Activated CD4-positive, alpha-beta memory T cell treated with anti-CD3 and anti-CD28 coated beads, Interleukin-2, amount 10 ng/mL, durations not matched to agents 7 days and 5 days (primary cell): ENCODE results near the gene TBKBP1. TPM values are rescaled to one million over a fixed set of nuclear protein-coding genes. Genes with fewer than 3 reads are reported as not detected.
A peak's percentile ranks its signal among the peaks of the same experiment; 100 is the strongest.

ENCODE experiments used
- CTCF ChIA-PET: fragments of 350-600 bp; sonication (Branson Sonifier 250); formaldehyde crosslinking; loops from one replicate; lab custom pipeline; 2021; ENCODE audit warnings: antibody characterized with exemption, inconsistent platforms; lab: Charles Lee
- POLR2A ChIA-PET: fragments of 350-600 bp; sonication (Branson Sonifier 250); formaldehyde crosslinking; loops from one replicate; lab custom pipeline; 2021; ENCODE audit warnings: antibody characterized with exemption; lab: Charles Lee
- DNase-seq: peaks from one replicate; pipeline ENCODE4 v3.0.0-alpha.2; 2020
- H3K27ac Mint-ChIP-seq: one replicate; pipeline ENCODE4 v1.8.0; 2021; ENCODE audit warnings: mild to moderate bottlenecking, mixed read lengths
- H3K27me3 Mint-ChIP-seq: one replicate; pipeline ENCODE4 v1.8.0; 2021; ENCODE audit warnings: mixed read lengths
- H3K36me3 Mint-ChIP-seq: one replicate; pipeline ENCODE4 v1.8.0; 2021; ENCODE audit warnings: low read depth, mixed read lengths
- H3K4me1 Mint-ChIP-seq: one replicate; pipeline ENCODE4 v1.8.0; 2021; ENCODE audit warnings: mixed read lengths
- H3K4me3 Mint-ChIP-seq: one replicate; pipeline ENCODE4 v1.8.0; 2021; ENCODE audit warnings: mild to moderate bottlenecking, mixed read lengths
- H3K9me3 Mint-ChIP-seq: one replicate; pipeline ENCODE4 v1.8.0; 2021; ENCODE audit warnings: mixed read lengths
- total RNA-seq, 2 experiments: library from RNA; stranded (reverse); gene quantifications; one replicate each; pipeline ENCODE4 v1.2.3, GENCODE V29; 2021

Gene TBKBP1
- total RNA-seq, 2 experiments from 2014 or later = 7.0 TPM

DNA sequence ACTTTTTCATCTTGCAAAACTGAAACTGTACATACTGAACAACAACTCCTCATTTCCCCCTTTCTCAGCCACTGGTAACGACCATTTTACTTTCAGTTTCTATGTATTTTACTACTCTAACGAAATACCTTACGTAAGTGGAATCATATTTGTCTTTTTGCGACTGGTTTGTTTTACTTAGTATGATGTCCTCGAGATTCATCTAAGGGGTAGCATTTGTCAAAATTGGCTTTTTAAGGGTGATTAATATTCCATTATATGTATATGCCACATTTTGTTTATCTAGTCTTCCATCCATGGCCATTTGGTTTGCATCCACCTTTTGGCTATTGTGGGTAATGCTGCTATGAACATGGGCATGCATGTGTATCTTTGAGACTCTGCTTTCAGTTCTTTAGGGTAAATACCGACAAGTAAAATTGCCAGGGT, 33.9 kb upstream of the TBKBP1 start:
- H3K4me1 Mint-ChIP-seq = peaks cover 66% of the 10 kb centered on the region
- peak overlapping the region; percentile 69 for H3K4me3 Mint-ChIP-seq
- CTCF ChIA-PET = interaction anchor here (0.5 to 1.0 kb wide), 3 partner anchors 9 to 28 kb away, joined by 3 to 4 read pairs (median 3); no protein-coding TSS in a partner anchor
- POLR2A ChIA-PET = interaction anchor here (1.7 to 3.6 kb wide), 2 partner anchors 9 to 10 kb away, joined by 7 to 41 read pairs; partner anchors contain the start of gene KPNB1
- H3K36me3 Mint-ChIP-seq = peaks cover 81% of the 10 kb centered on the region
- no peak for DNase-seq
- H3K27ac Mint-ChIP-seq = peak overlapping the region; percentile 85
- no peaks in the 10 kb centered on the region for H3K27me3 Mint-ChIP-seq
- H3K9me3 Mint-ChIP-seq = no peaks in the 10 kb centered on the region

DNA sequence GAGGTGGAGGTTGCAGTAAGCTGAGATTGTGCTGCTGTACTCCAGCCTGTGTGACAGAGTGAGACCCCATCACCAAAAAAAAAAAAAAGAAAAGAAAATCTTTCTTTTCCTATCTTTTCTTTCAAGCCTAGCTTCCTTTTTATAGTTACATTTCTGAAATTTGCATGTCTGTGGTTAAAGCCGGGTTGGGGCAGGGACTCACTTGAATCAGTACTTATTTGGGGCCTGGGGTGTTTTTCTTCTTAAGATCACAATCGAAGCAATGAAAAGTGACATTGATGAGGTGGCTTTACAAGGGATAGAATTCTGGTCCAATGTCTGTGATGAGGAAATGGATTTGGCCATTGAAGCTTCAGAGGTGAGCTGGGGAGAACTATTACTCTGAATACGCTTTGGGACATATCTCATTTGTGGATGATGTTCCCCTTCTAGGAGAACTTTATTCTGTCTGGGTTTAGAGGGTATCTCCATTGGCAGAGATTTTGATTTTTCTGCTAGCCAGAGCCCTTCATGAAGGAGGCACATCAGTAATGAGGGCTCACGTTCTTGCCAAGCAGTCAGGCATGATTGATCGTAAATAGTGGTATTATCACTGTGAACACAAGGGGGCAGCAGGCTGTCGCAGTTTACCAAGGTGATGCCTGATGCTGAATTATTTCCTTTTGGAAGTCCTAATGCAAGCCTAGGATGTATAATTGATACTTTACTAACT, 29.9 kb upstream of the TBKBP1 start:
- Mint-ChIP-seq H3K27ac (peak overlapping the region; percentile 71), H3K4me3 (no peak overlapping the region), H3K27me3 (no peaks in the 10 kb centered on the region), H3K4me1 (peaks cover 50% of the 10 kb centered on the region), H3K9me3 (no peaks in the 10 kb centered on the region), H3K36me3 (peaks cover 77% of the 10 kb centered on the region)
- ChIA-PET POLR2A (interaction anchor here (0.7 to 6.6 kb wide), 14 partner anchors 10 to 232 kb away, joined by 3 to 86 read pairs (median 4); partner anchors contain the start of genes KPNB1 and SP2), CTCF (interaction anchor here (0.8 to 4.4 kb wide), 16 partner anchors 10 to 134 kb away, joined by 3 to 59 read pairs (median 6); partner anchors contain the start of genes KPNB1 and TBX21)
- peak; percentile 67 for DNase-seq

DNA sequence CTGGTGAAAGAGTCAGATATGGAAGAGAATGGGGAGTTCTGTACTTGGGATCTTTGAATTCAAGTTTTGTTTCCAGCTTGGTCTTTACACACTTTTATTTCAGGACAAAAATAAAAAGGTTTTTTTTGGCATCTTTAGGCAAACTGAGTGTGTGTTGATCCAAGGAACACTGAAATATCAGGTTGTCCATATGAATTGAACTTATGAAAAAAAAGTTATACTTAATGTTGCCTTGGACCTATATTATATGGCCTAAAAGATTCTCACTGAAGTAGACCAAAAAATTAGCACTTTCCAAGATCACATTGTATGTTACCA, 29.4 kb upstream of the TBKBP1 start:
- no peaks in the 10 kb centered on the region for H3K9me3 Mint-ChIP-seq
- peaks cover 82% of the 10 kb centered on the region for H3K36me3 Mint-ChIP-seq
- ChIA-PET CTCF (interaction anchor here (1.0 to 4.4 kb wide), 12 partner anchors 9 to 134 kb away, joined by 3 to 59 read pairs (median 6); partner anchors contain the start of genes KPNB1 and TBX21), POLR2A (interaction anchor here (0.7 to 6.6 kb wide), 9 partner anchors 12 to 231 kb away, joined by 3 to 86 read pairs (median 4); partner anchors contain the start of genes KPNB1 and SP2)
- DNase-seq = no peak
- no peaks in the 10 kb centered on the region for H3K27me3 Mint-ChIP-seq
- H3K4me1 Mint-ChIP-seq = peaks cover 53% of the 10 kb centered on the region
- peak overlapping the region; percentile 71 for H3K27ac Mint-ChIP-seq
- H3K4me3 Mint-ChIP-seq = no peak overlapping the region

DNA sequence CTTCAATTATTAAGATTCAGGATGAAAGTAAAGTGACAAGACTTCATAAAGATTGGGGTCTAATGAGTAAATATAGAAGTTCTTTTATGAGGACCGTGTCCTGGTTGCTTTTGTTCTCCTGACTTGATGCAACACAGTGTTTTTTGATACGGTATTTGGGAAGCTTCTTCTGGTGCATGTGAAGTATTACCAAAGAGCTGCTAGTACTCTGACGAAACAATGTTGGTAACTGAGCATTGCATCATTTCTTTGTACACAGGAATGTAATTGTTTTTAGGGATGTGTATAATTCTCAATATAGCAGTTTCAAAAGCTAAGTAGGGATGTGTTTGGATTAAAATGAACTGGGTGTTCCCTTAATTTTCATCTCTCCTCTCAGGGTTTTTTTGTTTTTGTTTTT, 28.3 kb upstream of the TBKBP1 start:
- H3K4me1 Mint-ChIP-seq = peaks cover 55% of the 10 kb centered on the region
- no peak overlapping the region for H3K27ac Mint-ChIP-seq
- H3K27me3 Mint-ChIP-seq = no peaks in the 10 kb centered on the region
- DNase-seq = no peak
- ChIA-PET CTCF (interaction anchor here (0.6 to 4.4 kb wide), 10 partner anchors 8 to 136 kb away, joined by 3 to 59 read pairs (median 6); partner anchors contain the start of gene KPNB1), POLR2A (interaction anchor here (1.0 to 6.6 kb wide), 7 partner anchors 9 to 34 kb away, joined by 3 to 86 read pairs (median 4); partner anchors contain the start of genes KPNB1 and TBKBP1)
- H3K9me3 Mint-ChIP-seq = no peaks in the 10 kb centered on the region
- H3K4me3 Mint-ChIP-seq = no peak overlapping the region
- H3K36me3 Mint-ChIP-seq = peaks cover 85% of the 10 kb centered on the region

DNA sequence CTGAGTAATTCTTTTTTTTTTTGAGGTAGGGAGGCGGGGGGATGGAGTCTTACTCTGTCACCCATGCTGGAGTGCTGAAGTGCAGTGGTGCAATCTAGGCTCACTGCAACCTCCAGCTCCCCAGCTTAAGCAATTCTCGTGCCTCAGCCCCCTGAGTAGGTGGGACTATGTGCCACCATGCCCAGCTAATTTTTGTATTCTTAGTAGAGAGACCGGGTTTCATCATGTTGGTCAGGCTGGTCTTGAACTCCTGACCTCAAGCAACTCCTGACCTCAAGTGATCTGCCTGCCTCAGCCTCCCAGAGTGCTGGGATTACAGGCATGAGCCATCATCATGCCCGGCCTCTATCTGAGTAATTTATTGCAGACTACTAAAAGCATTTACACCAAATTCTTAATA, 24.9 kb upstream of the TBKBP1 start:
- Mint-ChIP-seq H3K36me3 (peaks cover 82% of the 10 kb centered on the region), H3K9me3 (no peaks in the 10 kb centered on the region), H3K27me3 (no peaks in the 10 kb centered on the region), H3K27ac (peak overlapping the region; percentile 31), H3K4me3 (no peak overlapping the region), H3K4me1 (peaks cover 49% of the 10 kb centered on the region)
- no peak for DNase-seq
- ChIA-PET CTCF (no interaction called here), POLR2A (interaction anchor here (1.0 to 2.9 kb wide), 6 partner anchors 10 to 32 kb away, joined by 3 to 12 read pairs (median 4); partner anchors contain the start of gene KPNB1)

DNA sequence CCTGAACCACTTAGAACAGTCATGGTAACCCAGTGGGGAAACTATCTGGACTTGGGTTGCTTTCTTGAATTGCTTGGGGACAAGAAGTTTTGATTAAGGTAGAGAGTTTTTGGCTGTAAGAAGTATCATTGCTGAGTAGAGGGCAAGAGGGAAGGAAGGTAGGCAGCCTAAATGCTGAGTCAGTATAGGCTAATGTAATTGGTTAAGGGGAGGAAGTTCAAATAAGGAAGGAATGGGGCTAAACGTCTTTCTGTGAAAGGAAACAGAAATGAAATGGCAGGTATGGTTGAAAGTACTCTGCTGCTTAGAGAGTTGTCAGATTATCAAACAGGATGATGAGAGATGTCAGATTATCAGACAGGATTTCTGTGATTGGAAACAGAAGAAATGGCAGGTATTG, 23.9 kb upstream of the TBKBP1 start:
- no peaks in the 10 kb centered on the region for H3K27me3 Mint-ChIP-seq
- no peak for DNase-seq
- ChIA-PET CTCF (interaction anchor here (0.7 kb wide), 1 partner anchor 116 kb away, joined by 3 read pairs; no protein-coding TSS in a partner anchor), POLR2A (interaction anchor here (0.6 to 2.9 kb wide), 10 partner anchors 9 to 166 kb away, joined by 3 to 12 read pairs (median 4); partner anchors contain the start of genes KPNB1 and TBKBP1)
- H3K4me1 Mint-ChIP-seq = peaks cover 55% of the 10 kb centered on the region
- H3K36me3 Mint-ChIP-seq = peaks cover 86% of the 10 kb centered on the region
- H3K27ac Mint-ChIP-seq = peak overlapping the region; percentile 83
- H3K4me3 Mint-ChIP-seq = no peak overlapping the region
- no peaks in the 10 kb centered on the region for H3K9me3 Mint-ChIP-seq

DNA sequence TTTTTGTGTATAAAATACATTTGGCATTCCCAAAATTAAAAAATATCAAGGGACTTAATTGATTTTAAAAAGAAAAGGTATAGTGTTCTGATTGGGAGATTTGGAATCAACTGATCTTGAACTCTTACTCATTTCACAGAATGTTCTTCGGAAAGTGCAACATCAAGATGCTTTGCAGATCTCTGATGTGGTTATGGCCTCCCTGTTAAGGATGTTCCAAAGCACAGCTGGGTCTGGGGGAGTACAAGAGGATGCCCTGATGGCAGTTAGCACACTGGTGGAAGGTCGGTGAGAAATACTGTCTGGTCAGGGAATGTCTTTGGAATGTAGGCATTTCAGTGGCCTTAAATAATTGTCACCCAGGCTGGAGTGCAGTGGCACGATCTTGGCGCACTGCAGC, 19.5 kb upstream of the TBKBP1 start:
- Mint-ChIP-seq H3K4me3 (no peak overlapping the region), H3K4me1 (peaks cover 47% of the 10 kb centered on the region), H3K27me3 (no peaks in the 10 kb centered on the region), H3K36me3 (peaks cover 88% of the 10 kb centered on the region), H3K9me3 (no peaks in the 10 kb centered on the region), H3K27ac (peak overlapping the region; percentile 34)
- POLR2A ChIA-PET = interaction anchor here (0.9 to 2.4 kb wide), 6 partner anchors 9 to 58 kb away, joined by 3 to 8 read pairs (median 5); partner anchors contain the start of gene TBX21
- CTCF ChIA-PET = interaction anchor here (0.8 to 2.2 kb wide), 4 partner anchors 9 to 156 kb away, joined by 3 to 12 read pairs (median 5); no protein-coding TSS in a partner anchor
- no peak for DNase-seq

DNA sequence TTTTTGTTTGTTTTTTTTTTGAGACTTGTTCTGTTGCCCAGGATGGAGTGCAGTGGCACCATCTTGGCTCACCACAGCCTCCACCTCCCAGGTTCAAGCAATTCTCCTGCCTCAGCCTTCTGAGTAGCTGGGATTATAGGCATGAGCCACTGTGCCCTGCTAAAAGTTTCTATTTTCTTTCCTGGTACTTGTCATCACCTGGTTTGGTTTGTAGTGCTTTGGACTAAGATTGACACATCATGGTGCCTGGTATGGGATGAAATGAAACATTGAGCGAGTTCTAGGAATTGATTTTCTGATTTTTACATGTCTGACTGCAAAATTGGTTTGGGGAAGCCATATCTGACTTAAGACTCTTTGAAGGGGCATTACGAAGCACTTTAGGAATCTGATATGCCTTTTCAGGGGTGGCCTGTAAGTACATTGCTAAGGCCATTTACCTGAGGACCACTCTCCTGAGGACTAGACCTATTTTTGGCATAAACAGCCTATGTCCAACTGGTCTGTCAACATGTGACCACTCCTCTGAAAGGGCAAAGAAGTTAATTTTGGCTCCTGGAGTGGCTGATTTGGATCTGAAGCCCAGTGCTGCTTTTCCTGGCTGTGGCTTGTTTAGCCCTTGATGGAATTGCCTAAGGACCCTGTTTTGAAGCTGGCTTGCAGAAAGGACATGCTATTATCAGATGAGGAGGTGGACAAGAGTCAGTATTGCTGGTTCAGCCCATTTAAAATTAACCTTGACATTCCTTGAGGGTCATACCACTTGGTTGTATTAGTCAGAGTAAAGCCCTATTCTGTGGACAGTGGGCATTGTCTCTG, 18.4 kb upstream of the TBKBP1 start:
- Mint-ChIP-seq H3K27me3 (no peaks in the 10 kb centered on the region), H3K27ac (peak overlapping the region; percentile 55), H3K36me3 (peaks cover 85% of the 10 kb centered on the region), H3K4me3 (no peak overlapping the region), H3K4me1 (peaks cover 44% of the 10 kb centered on the region), H3K9me3 (no peaks in the 10 kb centered on the region)
- ChIA-PET POLR2A (interaction anchor here (0.8 to 1.4 kb wide), 4 partner anchors 10 to 22 kb away, joined by 3 to 7 read pairs (median 4); no protein-coding TSS in a partner anchor), CTCF (interaction anchor here (0.8 to 2.2 kb wide), 4 partner anchors 11 to 129 kb away, joined by 3 to 17 read pairs (median 8); no protein-coding TSS in a partner anchor)
- no peak for DNase-seq

DNA sequence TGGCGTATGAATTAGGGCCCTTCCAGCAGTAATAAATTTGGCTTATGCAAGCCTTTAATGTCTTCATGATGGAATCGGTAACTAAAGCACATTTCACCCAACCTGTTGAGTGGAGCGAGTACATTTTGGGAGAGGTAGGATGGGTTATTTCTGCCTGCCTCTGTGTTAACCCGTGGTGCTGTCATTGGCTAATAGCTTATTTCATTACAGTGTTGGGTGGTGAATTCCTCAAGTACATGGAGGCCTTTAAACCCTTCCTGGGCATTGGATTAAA, 17.8 kb upstream of the TBKBP1 start:
- H3K4me1 Mint-ChIP-seq = peaks cover 45% of the 10 kb centered on the region
- ChIA-PET CTCF (interaction anchor here (0.8 to 2.1 kb wide), 3 partner anchors 12 to 129 kb away, joined by 3 to 17 read pairs (median 4); no protein-coding TSS in a partner anchor), POLR2A (interaction anchor here (0.6 to 1.4 kb wide), 6 partner anchors 10 to 472 kb away, joined by 3 to 7 read pairs (median 3); no protein-coding TSS in a partner anchor)
- H3K9me3 Mint-ChIP-seq = no peaks in the 10 kb centered on the region
- DNase-seq = no peak
- H3K4me3 Mint-ChIP-seq = no peak overlapping the region
- H3K36me3 Mint-ChIP-seq = peaks cover 84% of the 10 kb centered on the region
- H3K27ac Mint-ChIP-seq = no peak overlapping the region
- no peaks in the 10 kb centered on the region for H3K27me3 Mint-ChIP-seq

DNA sequence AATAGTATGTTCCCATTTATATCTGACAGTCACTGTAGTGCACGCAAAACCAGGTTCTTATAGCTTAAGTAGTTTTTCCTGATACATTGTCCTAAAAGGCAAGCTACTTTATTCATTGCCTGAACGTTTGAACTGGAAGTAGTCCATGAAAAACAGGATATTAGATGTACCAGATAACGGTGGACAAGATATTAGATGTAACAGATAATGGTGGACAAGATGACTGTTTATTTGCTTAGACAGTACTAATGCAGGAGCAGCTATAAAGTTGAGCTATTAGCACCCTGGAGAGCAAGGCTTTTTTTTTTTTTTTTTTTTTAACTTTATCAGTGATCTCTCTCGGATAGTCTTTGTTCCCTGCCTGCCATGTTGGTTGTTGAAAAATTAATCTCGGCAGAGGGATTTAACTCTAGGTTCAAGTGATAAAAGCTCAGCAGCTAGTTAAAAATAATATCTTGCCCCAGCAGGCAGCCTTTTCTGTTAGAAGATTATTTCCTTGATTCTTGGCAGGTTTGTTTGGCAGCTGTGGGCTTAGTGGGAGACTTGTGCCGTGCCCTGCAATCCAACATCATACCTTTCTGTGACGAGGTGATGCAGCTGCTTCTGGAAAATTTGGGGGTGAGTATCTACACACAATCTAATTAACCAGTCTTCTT, 17.3 kb upstream of the TBKBP1 start:
- ChIA-PET CTCF (interaction anchor here (0.7 to 2.1 kb wide), 6 partner anchors 11 to 128 kb away, joined by 3 to 17 read pairs (median 4); no protein-coding TSS in a partner anchor), POLR2A (interaction anchor here (0.6 to 1.4 kb wide), 7 partner anchors 11 to 473 kb away, joined by 3 to 7 read pairs (median 3); no protein-coding TSS in a partner anchor)
- H3K27me3 Mint-ChIP-seq = no peaks in the 10 kb centered on the region
- H3K4me3 Mint-ChIP-seq = no peak overlapping the region
- no peaks in the 10 kb centered on the region for H3K9me3 Mint-ChIP-seq
- H3K4me1 Mint-ChIP-seq = peaks cover 45% of the 10 kb centered on the region
- no peak for DNase-seq
- no peak overlapping the region for H3K27ac Mint-ChIP-seq
- peaks cover 80% of the 10 kb centered on the region for H3K36me3 Mint-ChIP-seq

DNA sequence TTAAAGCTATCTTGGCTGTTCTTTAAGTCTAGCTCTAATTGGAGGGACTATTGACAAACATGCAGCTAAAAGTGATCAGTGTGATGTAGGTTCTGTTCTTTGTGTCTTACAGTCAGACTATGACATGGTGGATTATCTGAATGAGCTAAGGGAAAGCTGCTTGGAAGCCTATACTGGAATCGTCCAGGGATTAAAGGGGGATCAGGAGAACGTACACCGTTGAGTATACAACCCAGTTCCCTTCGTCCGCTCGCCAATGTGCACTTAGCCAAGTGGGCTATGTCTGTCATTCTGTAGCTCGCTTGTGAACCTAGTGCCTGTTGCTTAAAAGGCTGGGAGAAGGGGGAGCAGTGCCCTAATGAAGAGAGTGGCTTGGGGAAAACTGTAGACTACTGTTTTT, 15.8 kb upstream of the TBKBP1 start:
- CTCF ChIA-PET = interaction anchor here (0.9 to 1.4 kb wide), 4 partner anchors 11 to 112 kb away, joined by 3 to 5 read pairs (median 4); no protein-coding TSS in a partner anchor
- DNase-seq = no peak
- Mint-ChIP-seq H3K27me3 (no peaks in the 10 kb centered on the region), H3K27ac (no peak overlapping the region), H3K4me1 (peaks cover 49% of the 10 kb centered on the region), H3K4me3 (no peak overlapping the region), H3K36me3 (peaks cover 86% of the 10 kb centered on the region), H3K9me3 (no peaks in the 10 kb centered on the region)
- POLR2A ChIA-PET = interaction anchor here (0.8 to 3.2 kb wide), 6 partner anchors 9 to 28 kb away, joined by 3 to 14 read pairs (median 9); partner anchors contain the start of gene KPNB1
